ENCODE data around the gene MFF.
"Not testable (repeated sequence)": the region's sequence is repeated elsewhere in the genome, so short reads cannot be mapped to it uniquely, and the experiment has no call there.

Gene MFF

GRCh38 chr2:227337442-227337841, 12.4 kb downstream of the MFF start:
- no peak for DNase-seq (ENCODE audit: low read depth)

GRCh38 chr2:227339098-227339599, 14.1 kb downstream of the MFF start:
- DNase-seq (ENCODE audit: low read depth), result no peak

- DNase-seq (ENCODE audit: low read depth), result no peak
These were observed 15.1 kb downstream of the MFF start for GRCh38 chr2:227340106-227340505.

GRCh38 chr2:227341553-227341952, 16.5 kb downstream of the MFF start:
- DNase-seq (ENCODE audit: low read depth), result no peak

GRCh38 chr2:227344231-227344630, 19.2 kb downstream of the MFF start:
- no peak for DNase-seq (ENCODE audit: low read depth)

GRCh38 chr2:227347117-227347516, 22.1 kb downstream of the MFF start:
- no peak for DNase-seq (ENCODE audit: low read depth)

- DNase-seq (ENCODE audit: low read depth), result no peak
These were observed 23.3 kb downstream of the MFF start for GRCh38 chr2:227348324-227348723.

- DNase-seq (ENCODE audit: low read depth), result no peak
These were observed 25.1 kb downstream of the MFF start for GRCh38 chr2:227349989-227350612.

GRCh38 chr2:227351639-227352038, 26.6 kb downstream of the MFF start:
- no peak for DNase-seq (ENCODE audit: low read depth)

GRCh38 chr2:227360351-227360750, 35.3 kb downstream of the MFF start:
- no peak for DNase-seq (ENCODE audit: low read depth)

GRCh38 chr2:227363756-227364155, 38.7 kb downstream of the MFF start:
- DNase-seq (ENCODE audit: low read depth), result no peak

- not testable (repeated sequence) for DNase-seq (ENCODE audit: low read depth)
These were observed 39.7 kb downstream of the MFF start for GRCh38 chr2:227364585-227365263.

GRCh38 chr2:227365833-227366232, 40.8 kb downstream of the MFF start:
- no peak for DNase-seq (ENCODE audit: low read depth)

- no peak for DNase-seq (ENCODE audit: low read depth)
These were observed 41.8 kb downstream of the MFF start for GRCh38 chr2:227366769-227367426.

GRCh38 chr2:227367427-227367795, 42.4 kb downstream of the MFF start:
- DNase-seq (ENCODE audit: low read depth), result no peak

GRCh38 chr2:227368574-227368973, 43.5 kb downstream of the MFF start:
- DNase-seq (ENCODE audit: low read depth), result no peak

GRCh38 chr2:227370092-227370491, 45.0 kb downstream of the MFF start:
- no peak for DNase-seq (ENCODE audit: low read depth)

- DNase-seq (ENCODE audit: low read depth), result no peak
These were observed 45.8 kb downstream of the MFF start for GRCh38 chr2:227370791-227371312.

GRCh38 chr2:227373389-227373788, 48.3 kb downstream of the MFF start:
- no peak for DNase-seq (ENCODE audit: low read depth)

- DNase-seq (ENCODE audit: low read depth), result no peak
These were observed 49.1 kb downstream of the MFF start for GRCh38 chr2:227374158-227374557.

- DNase-seq (ENCODE audit: low read depth), result no peak
These were observed 51.8 kb downstream of the MFF start for GRCh38 chr2:227376656-227377396.
